ENCODE measurements around the gene MYO5A.
"Not testable (repeated sequence)": the region's sequence is repeated elsewhere in the genome, so short reads cannot be mapped to it uniquely, and the experiment has no call there.

Gene MYO5A

DNA sequence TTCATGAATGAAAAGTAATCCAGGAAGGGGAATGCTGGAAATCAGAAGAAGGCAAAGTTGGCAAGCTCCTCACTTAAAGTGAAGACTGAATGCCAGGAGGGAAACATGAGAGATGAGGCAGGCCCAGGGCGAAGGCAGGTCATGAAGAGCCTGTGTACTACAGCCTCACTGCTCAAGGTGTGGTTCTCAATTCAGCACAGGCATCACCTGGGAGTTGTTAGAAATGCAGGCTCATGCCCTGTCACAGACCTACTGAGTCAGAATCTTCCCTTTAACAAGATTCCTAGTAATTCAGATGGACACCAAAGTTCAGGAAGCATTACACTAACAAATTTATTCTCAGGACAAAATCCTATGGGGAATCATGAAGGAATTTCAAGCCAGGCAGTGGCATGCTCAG lies 14.2 kb downstream of the MYO5A start:
- TF ChIP-seq ZC3H10 (CRISPR knock-in tag; IDR thresholded peaks at IDR 0.05): no peak
- TF ChIP-seq TSHZ2 (CRISPR knock-in tag; IDR thresholded peaks at IDR 0.05): no peak
- TF ChIP-seq ZNF565 (CRISPR knock-in tag; conservative IDR thresholded peaks at IDR 0.05; ENCODE audit: low read depth): no peak
- TF ChIP-seq OSR1 (CRISPR knock-in tag; IDR thresholded peaks at IDR 0.05): no peak
- TF ChIP-seq GLIS3 (CRISPR knock-in tag; IDR thresholded peaks at IDR 0.05): no peak
- no peak for TF ChIP-seq ZFP3 (CRISPR knock-in tag; IDR thresholded peaks at IDR 0.05)
- no peak for TF ChIP-seq ESRRG (CRISPR knock-in tag; IDR thresholded peaks at IDR 0.05)
- TF ChIP-seq ISL1 (CRISPR knock-in tag; IDR thresholded peaks at IDR 0.05): no peak
- no peak for ATAC-seq

DNA sequence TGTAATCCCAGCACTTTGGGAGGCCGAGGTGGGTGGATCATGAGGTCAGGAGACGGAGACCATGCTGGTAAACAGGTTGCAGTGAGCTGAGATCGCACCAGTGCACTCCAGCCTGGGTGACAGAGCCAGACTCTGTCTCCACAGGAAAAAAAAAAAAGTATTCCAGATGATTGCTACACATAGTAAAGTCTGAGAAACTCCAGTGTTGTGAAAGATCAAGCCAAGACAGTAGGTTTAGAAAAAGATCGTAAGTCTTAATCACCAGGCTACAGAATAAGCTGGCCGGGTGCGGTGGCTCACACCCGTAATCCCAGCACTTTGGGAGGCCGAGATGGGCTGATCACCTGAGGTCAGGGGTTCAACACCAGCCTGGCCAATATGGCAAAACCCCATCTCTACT lies 15.8 kb downstream of the MYO5A start:
- ATAC-seq: not testable (repeated sequence)

DNA sequence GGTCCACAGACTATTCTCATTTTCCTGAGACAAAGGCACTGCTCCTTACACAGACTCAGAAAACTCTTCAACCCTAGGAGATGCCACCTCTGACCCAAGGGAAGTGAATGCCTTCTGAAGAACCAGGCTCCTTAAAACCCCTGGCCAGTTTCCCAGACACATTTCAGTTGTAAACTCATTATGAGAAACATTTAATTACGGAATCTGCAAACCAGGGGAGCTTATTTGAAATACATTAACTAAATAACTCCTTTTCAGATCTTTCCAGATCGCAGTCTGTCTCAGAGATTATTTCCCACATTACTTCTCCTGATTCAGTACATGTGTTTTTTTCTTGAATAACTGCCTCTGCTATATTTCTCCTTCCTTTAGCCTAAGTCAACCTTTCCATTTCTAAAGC lies 17.6 kb downstream of the MYO5A start:
- no peak for ATAC-seq
- TF ChIP-seq GLIS3 (CRISPR knock-in tag; IDR thresholded peaks at IDR 0.05) (no peak), PPARA (CRISPR knock-in tag; IDR thresholded peaks at IDR 0.05; ENCODE audit: borderline replicate concordance) (no peak), BACH2 (CRISPR knock-in tag; IDR thresholded peaks at IDR 0.05; ENCODE audit: borderline replicate concordance) (no peak), PATZ1 (CRISPR knock-in tag; IDR thresholded peaks at IDR 0.05; ENCODE audit: borderline replicate concordance) (no peak), TOX (CRISPR knock-in tag; IDR thresholded peaks at IDR 0.05; ENCODE audit: borderline replicate concordance) (no peak), ZFP3 (CRISPR knock-in tag; IDR thresholded peaks at IDR 0.05) (no peak), ZNF70 (CRISPR knock-in tag; IDR thresholded peaks at IDR 0.05) (no peak), ZNF565 (CRISPR knock-in tag; conservative IDR thresholded peaks at IDR 0.05; ENCODE audit: low read depth) (no peak), ISL1 (CRISPR knock-in tag; IDR thresholded peaks at IDR 0.05) (no peak), POU6F1 (CRISPR knock-in tag; IDR thresholded peaks at IDR 0.05; ENCODE audit: borderline replicate concordance, low read depth) (no peak), ARNTL (CRISPR knock-in tag; IDR thresholded peaks at IDR 0.05; ENCODE audit: borderline replicate concordance, low read depth) (no peak), CSDC2 (CRISPR knock-in tag; IDR thresholded peaks at IDR 0.05) (no peak), OSR1 (CRISPR knock-in tag; IDR thresholded peaks at IDR 0.05) (no peak), ESRRG (CRISPR knock-in tag; IDR thresholded peaks at IDR 0.05) (no peak), TCF4 (CRISPR knock-in tag; IDR thresholded peaks at IDR 0.05; ENCODE audit: borderline replicate concordance) (no peak)
- TF ChIP-seq, protein P1, sequence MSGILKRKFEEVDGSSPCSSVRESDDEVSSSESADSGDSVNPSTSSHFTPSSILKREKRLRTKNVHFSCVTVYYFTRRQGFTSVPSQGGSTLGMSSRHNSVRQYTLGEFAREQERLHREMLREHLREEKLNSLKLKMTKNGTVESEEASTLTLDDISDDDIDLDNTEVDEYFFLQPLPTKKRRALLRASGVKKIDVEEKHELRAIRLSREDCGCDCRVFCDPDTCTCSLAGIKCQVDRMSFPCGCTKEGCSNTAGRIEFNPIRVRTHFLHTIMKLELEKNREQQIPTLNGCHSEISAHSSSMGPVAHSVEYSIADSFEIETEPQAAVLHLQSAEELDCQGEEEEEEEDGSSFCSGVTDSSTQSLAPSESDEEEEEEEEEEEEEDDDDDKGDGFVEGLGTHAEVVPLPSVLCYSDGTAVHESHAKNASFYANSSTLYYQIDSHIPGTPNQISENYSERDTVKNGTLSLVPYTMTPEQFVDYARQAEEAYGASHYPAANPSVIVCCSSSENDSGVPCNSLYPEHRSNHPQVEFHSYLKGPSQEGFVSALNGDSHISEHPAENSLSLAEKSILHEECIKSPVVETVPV (CRISPR knock-in tag; IDR thresholded peaks at IDR 0.05): no peak
- TF ChIP-seq, protein P2, sequence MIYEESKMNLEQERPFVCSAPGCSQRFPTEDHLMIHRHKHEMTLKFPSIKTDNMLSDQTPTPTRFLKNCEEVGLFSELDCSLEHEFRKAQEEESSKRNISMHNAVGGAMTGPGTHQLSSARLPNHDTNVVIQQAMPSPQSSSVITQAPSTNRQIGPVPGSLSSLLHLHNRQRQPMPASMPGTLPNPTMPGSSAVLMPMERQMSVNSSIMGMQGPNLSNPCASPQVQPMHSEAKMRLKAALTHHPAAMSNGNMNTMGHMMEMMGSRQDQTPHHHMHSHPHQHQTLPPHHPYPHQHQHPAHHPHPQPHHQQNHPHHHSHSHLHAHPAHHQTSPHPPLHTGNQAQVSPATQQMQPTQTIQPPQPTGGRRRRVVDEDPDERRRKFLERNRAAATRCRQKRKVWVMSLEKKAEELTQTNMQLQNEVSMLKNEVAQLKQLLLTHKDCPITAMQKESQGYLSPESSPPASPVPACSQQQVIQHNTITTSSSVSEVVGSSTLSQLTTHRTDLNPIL (CRISPR knock-in tag; IDR thresholded peaks at IDR 0.05; ENCODE audit: low read depth): no peak
